GM12892 (cell line): ENCODE data around the gene KL.

ENCODE experiments used
- POLR2A ChIP-seq: IDR thresholded peaks from 2 replicates; pipeline ENCODE4 v1.6.1; 2011; ENCODE audit warnings: low read depth, low read length, control low read depth
- POLR2AphosphoS5 ChIP-seq: IDR thresholded peaks from 2 replicates; pipeline ENCODE4 v1.6.1; 2011; ENCODE audit warnings: low read depth, low read length, control low read depth

GRCh38 chr13:33072759-33073158 is 56.5 kb downstream of the KL start:
- TF ChIP-seq POLR2A (no peak), POLR2AphosphoS5 (no peak)
